ENCODE results near the gene ADNP. TPM values are rescaled to one million over a fixed set of nuclear protein-coding genes. Genes with fewer than 3 reads are reported as not detected.

Gene ADNP
- total RNA-seq, 1 experiment from 2014 or later: 106 TPM

GRCh38 chr20:50909413-50909812 lies 21.8 kb downstream of the ADNP start:
- ATAC-seq: no peak
- CTCF ChIA-PET: interaction anchor here (0.7 to 2.8 kb wide), 4 partner anchors 11 to 115 kb away, joined by 3 to 9 read pairs (median 4); partner anchors contain the start of gene BCAS4

DNA sequence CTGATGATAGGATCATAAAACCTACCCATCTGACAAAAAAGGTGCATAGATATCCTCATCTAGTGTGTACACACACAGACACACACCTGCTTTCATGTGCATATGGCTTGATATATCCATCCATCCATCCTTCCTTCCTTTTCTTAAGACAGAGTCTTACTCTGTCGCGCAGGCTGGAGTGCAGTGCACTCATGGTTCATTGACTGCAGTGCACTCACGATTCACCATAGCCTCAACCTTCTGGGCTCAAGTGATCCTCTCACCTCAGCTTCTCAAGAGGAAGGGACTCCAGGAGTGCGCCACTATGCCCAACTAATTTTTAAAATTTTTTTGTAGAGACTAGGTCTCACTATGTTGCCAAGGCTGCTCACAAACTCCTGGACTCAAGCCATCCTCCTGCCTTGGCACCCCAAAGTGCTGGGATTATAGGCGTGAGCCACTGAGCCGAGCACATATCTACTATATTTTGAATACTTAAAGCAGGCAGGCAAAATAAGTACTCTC lies 27.1 kb downstream of the ADNP start:
- H3K4me1 Mint-ChIP-seq: peaks cover 26% of the 10 kb centered on the region

More at GRCh38 chr20:50909413-50909812, 21.8 kb downstream of the ADNP start:
- H3K36me3 Mint-ChIP-seq: peaks cover 23% of the 10 kb centered on the region
- DNase-seq (ENCODE audit: low spot score): no peak
- no peaks in the 10 kb centered on the region for H3K27me3 Mint-ChIP-seq (ENCODE audit: low read depth)
- H3K27ac Mint-ChIP-seq: peak overlapping the region; percentile 63; the same call in 1 of the 2 replicates
- TF ChIP-seq, protein P1, sequence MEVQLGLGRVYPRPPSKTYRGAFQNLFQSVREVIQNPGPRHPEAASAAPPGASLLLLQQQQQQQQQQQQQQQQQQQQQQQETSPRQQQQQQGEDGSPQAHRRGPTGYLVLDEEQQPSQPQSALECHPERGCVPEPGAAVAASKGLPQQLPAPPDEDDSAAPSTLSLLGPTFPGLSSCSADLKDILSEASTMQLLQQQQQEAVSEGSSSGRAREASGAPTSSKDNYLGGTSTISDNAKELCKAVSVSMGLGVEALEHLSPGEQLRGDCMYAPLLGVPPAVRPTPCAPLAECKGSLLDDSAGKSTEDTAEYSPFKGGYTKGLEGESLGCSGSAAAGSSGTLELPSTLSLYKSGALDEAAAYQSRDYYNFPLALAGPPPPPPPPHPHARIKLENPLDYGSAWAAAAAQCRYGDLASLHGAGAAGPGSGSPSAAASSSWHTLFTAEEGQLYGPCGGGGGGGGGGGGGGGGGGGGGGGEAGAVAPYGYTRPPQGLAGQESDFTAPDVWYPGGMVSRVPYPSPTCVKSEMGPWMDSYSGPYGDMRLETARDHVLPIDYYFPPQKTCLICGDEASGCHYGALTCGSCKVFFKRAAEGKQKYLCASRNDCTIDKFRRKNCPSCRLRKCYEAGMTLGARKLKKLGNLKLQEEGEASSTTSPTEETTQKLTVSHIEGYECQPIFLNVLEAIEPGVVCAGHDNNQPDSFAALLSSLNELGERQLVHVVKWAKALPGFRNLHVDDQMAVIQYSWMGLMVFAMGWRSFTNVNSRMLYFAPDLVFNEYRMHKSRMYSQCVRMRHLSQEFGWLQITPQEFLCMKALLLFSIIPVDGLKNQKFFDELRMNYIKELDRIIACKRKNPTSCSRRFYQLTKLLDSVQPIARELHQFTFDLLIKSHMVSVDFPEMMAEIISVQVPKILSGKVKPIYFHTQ (CRISPR knock-in tag; IDR thresholded peaks at IDR 0.05): no peak
- no peak for TF ChIP-seq GRHL2 (CRISPR knock-in tag; IDR thresholded peaks at IDR 0.05; ENCODE audit: insufficient replicate concordance, severe bottlenecking)
- TF ChIP-seq SMAD3 (CRISPR knock-in tag; IDR thresholded peaks at IDR 0.05; ENCODE audit: borderline replicate concordance): no peak
- TF ChIP-seq ZNF121 (CRISPR knock-in tag; IDR thresholded peaks at IDR 0.05): no peak
- TF ChIP-seq JAZF1 (CRISPR knock-in tag; IDR thresholded peaks at IDR 0.05): no peak
- TF ChIP-seq, protein P2, sequence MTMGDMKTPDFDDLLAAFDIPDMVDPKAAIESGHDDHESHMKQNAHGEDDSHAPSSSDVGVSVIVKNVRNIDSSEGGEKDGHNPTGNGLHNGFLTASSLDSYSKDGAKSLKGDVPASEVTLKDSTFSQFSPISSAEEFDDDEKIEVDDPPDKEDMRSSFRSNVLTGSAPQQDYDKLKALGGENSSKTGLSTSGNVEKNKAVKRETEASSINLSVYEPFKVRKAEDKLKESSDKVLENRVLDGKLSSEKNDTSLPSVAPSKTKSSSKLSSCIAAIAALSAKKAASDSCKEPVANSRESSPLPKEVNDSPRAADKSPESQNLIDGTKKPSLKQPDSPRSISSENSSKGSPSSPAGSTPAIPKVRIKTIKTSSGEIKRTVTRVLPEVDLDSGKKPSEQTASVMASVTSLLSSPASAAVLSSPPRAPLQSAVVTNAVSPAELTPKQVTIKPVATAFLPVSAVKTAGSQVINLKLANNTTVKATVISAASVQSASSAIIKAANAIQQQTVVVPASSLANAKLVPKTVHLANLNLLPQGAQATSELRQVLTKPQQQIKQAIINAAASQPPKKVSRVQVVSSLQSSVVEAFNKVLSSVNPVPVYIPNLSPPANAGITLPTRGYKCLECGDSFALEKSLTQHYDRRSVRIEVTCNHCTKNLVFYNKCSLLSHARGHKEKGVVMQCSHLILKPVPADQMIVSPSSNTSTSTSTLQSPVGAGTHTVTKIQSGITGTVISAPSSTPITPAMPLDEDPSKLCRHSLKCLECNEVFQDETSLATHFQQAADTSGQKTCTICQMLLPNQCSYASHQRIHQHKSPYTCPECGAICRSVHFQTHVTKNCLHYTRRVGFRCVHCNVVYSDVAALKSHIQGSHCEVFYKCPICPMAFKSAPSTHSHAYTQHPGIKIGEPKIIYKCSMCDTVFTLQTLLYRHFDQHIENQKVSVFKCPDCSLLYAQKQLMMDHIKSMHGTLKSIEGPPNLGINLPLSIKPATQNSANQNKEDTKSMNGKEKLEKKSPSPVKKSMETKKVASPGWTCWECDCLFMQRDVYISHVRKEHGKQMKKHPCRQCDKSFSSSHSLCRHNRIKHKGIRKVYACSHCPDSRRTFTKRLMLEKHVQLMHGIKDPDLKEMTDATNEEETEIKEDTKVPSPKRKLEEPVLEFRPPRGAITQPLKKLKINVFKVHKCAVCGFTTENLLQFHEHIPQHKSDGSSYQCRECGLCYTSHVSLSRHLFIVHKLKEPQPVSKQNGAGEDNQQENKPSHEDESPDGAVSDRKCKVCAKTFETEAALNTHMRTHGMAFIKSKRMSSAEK (CRISPR knock-in tag; IDR thresholded peaks at IDR 0.05; ENCODE audit: borderline replicate concordance): no peak
- TF ChIP-seq, protein P3, sequence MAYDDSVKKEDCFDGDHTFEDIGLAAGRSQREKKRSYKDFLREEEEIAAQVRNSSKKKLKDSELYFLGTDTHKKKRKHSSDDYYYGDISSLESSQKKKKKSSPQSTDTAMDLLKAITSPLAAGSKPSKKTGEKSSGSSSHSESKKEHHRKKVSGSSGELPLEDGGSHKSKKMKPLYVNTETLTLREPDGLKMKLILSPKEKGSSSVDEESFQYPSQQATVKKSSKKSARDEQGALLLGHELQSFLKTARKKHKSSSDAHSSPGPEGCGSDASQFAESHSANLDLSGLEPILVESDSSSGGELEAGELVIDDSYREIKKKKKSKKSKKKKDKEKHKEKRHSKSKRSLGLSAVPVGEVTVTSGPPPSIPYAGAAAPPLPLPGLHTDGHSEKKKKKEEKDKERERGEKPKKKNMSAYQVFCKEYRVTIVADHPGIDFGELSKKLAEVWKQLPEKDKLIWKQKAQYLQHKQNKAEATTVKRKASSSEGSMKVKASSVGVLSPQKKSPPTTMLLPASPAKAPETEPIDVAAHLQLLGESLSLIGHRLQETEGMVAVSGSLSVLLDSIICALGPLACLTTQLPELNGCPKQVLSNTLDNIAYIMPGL (CRISPR knock-in tag; IDR thresholded peaks at IDR 0.05): no peak
- TF ChIP-seq ZMAT4 (CRISPR knock-in tag; IDR thresholded peaks at IDR 0.05): no peak
- no peak overlapping the region for H3K4me3 Mint-ChIP-seq
- POLR2A ChIA-PET: interaction anchor here (1.2 kb wide), 1 partner anchor 39 kb away, joined by 3 read pairs; no protein-coding TSS in a partner anchor
- H3K4me1 Mint-ChIP-seq: peaks cover 63% of the 10 kb centered on the region
- no peaks in the 10 kb centered on the region for H3K9me3 Mint-ChIP-seq

More for the DNA sequence above, 27.1 kb downstream of the ADNP start:
- TF ChIP-seq ZNF512 (CRISPR knock-in tag; IDR thresholded peaks at IDR 0.05; ENCODE audit: borderline replicate concordance): no peak
- TF ChIP-seq, protein P4, sequence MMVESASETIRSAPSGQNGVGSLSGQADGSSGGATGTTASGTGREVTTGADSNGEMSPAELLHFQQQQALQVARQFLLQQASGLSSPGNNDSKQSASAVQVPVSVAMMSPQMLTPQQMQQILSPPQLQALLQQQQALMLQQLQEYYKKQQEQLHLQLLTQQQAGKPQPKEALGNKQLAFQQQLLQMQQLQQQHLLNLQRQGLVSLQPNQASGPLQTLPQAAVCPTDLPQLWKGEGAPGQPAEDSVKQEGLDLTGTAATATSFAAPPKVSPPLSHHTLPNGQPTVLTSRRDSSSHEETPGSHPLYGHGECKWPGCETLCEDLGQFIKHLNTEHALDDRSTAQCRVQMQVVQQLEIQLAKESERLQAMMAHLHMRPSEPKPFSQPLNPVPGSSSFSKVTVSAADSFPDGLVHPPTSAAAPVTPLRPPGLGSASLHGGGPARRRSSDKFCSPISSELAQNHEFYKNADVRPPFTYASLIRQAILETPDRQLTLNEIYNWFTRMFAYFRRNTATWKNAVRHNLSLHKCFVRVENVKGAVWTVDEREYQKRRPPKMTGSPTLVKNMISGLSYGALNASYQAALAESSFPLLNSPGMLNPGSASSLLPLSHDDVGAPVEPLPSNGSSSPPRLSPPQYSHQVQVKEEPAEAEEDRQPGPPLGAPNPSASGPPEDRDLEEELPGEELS (CRISPR knock-in tag; IDR thresholded peaks at IDR 0.05): no peak
- no peak for TF ChIP-seq JAZF1 (CRISPR knock-in tag; IDR thresholded peaks at IDR 0.05)
- no peak for TF ChIP-seq ZNF423 (CRISPR knock-in tag; IDR thresholded peaks at IDR 0.05)
- no peak for TF ChIP-seq ETV6 (CRISPR knock-in tag; IDR thresholded peaks at IDR 0.05)
- no peak for TF ChIP-seq NFATC4 (CRISPR knock-in tag; IDR thresholded peaks at IDR 0.05)
- ChIA-PET POLR2A (no interaction called here), CTCF (interaction anchor here (0.5 kb wide), 1 partner anchor 111 kb away, joined by 3 read pairs; no protein-coding TSS in a partner anchor)
- Mint-ChIP-seq H3K4me3 (no peak overlapping the region), H3K27me3 (ENCODE audit: low read depth) (no peaks in the 10 kb centered on the region), H3K36me3 (peaks cover 46% of the 10 kb centered on the region), H3K27ac (peak overlapping the region; percentile 42), H3K9me3 (no peaks in the 10 kb centered on the region)
- DNase-seq (ENCODE audit: low spot score): no peak
- ATAC-seq: no peak
